NCI-H2029 (cell line): Measurements from ENCODE around the gene DTNB.
A peak's percentile ranks its signal among the peaks of the same experiment; 100 is the strongest.

Experiments used
- DNase-seq: peaks from one replicate; lab custom pipeline; 2025; lab: John Stamatoyannopoulos, UW

The DTNB gene

GRCh38 chr2:25341011-25341727, 332.2 kb downstream of the DTNB start:
- DNase-seq: no peak

GRCh38 chr2:25340181-25340921, 333.0 kb downstream of the DTNB start:
- DNase-seq: peak; percentile 30

DNA sequence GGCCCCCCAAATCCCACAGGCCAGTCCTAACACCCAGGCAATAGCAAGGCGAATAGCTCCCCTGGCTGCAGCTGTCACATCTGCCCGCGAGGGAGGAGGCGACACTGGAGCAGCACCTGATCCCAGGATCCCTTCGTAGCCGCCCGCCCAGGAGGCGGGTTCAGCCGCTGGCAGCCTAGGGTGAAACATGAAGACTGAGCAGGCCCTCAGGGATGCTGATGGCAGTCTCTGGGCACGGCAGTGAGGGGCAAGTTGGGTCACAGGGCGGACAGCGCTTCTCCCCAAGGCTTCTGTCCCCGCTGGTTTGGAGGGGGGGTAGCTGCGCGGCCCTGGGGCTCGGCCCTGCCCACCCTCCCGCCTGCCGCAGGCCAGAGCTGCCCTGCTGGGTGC, 333.6 kb downstream of the DTNB start:
- peak; percentile 65 for DNase-seq

- no peak for DNase-seq
Observed at GRCh38 chr2:25339211-25339674, 334.1 kb downstream of the DTNB start.

DNA sequence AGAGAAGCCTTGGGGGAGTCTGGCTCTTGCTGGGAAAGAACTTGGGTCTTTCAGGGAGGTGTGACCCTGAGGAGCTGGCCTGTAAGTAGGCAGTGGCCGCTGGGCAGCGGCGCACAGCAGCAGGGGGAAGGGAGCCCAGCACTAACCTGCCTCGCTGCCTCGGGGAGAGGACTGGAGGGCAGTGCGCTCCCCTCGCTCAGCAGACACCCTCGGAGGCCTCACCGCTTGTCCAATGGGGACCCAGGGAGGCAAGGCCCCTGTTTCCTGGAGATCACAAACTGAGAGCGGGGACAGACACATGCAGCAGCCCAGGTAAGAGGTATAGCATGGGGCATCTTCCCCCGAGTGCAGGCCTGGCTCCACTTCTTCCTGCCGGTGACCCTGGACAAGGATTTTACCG, 335.0 kb downstream of the DTNB start:
- no peak for DNase-seq

- no peak for DNase-seq
Observed at GRCh38 chr2:25337891-25338290, 335.5 kb downstream of the DTNB start.

DNA sequence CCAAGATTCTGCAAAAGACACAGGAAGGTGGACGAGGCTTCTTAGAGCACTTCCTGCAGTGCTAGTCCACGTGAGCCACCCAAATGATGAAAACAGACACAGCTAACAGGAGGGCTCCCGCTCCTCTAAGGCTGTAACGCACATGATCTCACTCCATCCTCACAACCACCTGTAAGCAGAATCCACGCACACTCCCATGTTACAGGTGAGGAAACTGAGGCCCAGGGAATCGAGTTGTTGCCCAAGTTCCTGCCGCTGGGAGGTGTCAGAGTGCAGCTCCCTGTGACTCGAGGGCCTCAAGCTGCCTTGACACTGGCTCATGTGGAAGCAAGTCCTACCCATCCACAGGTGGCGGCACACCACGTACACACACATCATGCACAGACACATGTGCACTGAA, 336.1 kb downstream of the DTNB start:
- no peak for DNase-seq

- no peak for DNase-seq
Observed at GRCh38 chr2:25336383-25336841, 337.0 kb downstream of the DTNB start.

DNA sequence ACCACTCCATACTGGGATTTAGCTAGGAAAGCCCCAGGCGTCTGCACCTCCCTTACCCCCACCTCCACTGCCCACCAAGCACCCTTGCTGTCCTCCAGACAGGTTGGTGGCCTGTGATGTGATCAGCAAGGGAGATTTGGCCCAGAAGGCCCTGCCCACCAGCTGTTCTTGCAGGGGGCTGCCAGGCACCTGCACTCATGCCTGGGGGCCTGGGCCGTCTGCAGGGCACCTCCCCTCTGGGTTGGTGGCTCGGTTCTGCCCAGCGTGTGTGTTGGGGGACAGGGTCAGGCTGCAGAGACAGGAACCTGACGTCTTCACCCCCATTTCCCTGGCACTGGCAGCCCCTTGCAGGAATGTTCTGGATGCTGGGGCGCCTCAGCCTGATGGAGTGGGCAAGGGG, 337.4 kb downstream of the DTNB start:
- no peak for DNase-seq

DNA sequence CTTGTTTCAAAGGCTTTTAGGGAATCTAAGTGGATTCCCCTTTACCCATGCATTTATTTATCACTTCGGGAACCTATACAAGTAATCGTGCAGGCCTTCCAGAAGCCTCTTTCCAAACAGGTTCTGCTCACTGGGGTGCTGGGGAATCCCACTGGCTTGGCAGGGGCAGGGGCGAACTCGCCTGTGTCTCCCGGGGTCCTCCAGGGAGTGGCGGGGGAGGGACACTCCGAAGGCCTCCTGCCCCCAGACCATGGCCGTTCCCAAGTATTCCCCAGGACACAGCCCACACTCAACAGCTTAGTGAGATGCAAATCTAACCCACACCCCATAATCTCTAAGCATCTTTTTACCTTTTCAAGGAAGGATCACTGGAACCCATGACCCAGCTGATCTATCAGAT, 338.2 kb downstream of the DTNB start:
- DNase-seq: no peak

DNA sequence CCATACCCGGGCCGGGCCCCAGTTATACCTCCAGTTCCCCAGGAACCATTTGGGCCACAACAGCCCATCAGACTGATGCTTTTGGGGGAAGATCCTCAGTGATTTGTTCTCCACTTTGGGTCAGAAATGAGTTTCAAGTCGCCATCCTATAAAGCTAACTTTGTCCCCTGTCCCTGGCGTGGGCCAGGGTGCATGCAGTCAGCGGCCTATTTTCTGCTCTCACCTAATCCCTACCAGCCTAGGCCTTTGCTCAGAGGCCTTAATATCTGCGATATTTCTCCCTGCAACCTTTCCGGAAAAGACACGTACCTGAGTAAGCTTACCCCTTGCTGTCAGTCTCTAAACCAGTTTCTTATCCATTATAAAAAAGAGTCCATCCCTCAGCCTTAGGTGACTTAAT, 338.9 kb downstream of the DTNB start:
- DNase-seq: no peak

GRCh38 chr2:25333981-25334380, 339.4 kb downstream of the DTNB start:
- DNase-seq: no peak

DNA sequence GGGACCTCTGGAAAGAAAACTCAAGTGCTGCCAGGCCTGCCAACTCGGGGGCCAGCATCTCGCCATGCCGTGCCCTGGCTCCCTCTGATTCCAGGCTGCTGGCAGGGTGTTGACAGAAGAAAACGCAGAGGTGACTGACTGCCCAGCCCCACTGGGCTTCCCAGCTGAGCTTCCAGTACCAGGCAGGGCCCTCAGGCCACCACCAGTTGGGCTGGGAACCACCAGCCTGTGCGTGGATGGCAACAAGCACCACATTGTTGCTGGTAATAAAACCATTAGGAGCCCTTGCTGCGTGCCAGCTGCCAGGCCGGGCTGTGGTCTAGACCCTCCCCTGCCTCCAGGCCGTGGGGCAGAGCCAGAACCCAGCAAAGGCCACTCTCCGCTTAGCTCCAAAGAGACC, 340.8 kb downstream of the DTNB start:
- DNase-seq: no peak

DNA sequence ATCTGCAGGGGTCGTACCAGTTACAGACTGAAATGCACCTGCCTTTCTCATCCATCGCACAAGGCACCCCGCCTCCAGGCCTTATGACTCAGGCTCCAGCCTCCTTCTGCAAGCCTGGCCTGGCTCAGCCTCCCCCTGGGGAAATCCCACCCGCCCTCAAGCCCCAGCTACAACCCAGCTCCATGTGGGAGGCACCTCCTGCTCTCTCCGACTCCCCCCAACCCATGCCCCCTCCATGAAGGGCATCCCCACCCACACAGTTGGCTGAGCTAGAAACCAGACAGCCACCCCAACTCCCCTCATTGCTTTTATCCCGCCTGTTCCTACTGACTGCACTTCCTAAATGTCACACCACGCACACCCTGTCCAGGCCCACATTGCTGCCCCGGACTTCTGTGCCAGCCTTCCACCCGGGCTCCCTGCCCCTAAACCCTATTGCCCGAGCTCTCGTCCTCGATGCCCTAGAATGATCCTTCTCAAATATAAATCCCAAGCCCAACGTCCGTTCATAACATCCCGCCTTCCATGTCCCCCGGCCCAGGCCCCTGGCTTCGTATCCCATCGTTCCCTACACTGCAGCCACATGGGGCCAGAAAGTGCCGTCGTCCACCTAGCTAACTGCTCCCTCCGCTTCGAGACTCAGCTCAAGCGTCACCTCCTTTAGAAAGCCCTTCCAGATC, 341.6 kb downstream of the DTNB start:
- DNase-seq: no peak

DNA sequence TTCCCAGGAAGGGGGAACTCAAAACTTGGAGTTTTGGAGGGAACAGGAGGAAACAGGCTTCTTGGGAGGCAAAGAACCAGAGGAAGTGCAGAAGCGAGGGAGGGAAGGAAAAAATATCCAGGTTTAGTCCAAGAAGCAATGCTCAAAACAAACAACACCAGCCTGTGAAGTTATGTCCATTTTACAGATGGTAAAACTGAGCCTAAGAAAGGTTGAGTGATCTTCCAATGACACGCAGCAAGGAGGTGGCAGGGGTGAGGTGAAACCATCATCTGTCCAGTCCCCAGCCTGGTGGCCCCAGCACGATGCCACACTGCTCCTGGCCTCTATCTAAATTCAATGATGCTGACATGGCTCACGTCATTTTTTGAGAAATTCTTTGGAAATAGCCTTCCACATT, 342.4 kb downstream of the DTNB start:
- no peak for DNase-seq

- no peak for DNase-seq
Observed at GRCh38 chr2:25330273-25330672, 343.1 kb downstream of the DTNB start.

GRCh38 chr2:25328152-25329085, 345.0 kb downstream of the DTNB start:
- DNase-seq: no peak
